Measurements from ENCODE around the gene AP1S3.

- TF ChIP-seq CTCF (IDR thresholded peaks at IDR 0.05 in 8 of 11, conservative IDR thresholded peaks at IDR 0.05 in 3 of 11) (no peak), POLR2A (IDR thresholded peaks at IDR 0.05) (no peak), POLR2AphosphoS5 (IDR thresholded peaks at IDR 0.05) (no peak)
Observed at GRCh38 chr2:223824301-223824700, 13.1 kb downstream of the AP1S3 start.
